ENCODE measurements around the gene SPON1.
"Not testable (repeated sequence)": the region's sequence is repeated elsewhere in the genome, so short reads cannot be mapped to it uniquely, and the experiment has no call there.

The SPON1 gene

GRCh38 chr11:14041565-14041964 lies 79.0 kb downstream of the SPON1 start:
- no peak for DNase-seq

DNA sequence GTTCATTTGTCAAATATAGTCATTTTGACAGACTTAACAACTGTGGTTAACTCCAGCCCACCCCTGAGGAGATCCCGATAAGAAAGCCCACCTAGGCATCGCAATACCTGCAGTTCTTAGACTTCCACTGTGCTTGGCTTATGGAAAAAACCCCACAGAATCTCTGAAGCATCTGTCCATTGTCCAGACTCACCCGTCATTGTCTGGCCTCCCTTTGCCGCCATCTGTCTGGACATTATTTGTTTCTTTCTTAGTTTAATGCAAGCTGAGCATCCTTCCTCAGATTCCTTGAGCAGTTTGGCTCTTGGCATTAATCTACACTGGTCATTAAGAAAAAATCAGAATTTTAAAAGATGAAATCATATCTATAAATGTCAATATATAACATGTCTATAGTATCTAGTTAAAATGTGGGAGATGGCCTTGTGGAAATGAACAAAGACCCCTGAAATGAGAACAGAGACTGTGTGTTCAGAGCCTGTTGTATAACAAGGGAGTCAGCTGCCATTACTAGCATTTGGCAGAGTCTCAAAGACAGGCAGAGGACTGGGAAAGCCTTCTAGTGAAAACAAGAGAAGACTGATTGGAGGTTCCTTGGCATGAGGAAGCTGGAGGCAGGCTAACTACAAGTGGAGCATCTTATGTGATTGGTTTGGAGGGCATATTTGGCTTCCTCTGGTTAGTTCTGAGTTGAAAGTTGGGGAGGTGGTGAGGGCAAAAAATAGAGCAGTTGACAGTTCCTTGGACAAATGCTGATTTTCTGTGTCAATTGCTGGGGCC lies 80.4 kb downstream of the SPON1 start:
- DNase-seq, result no peak

GRCh38 chr11:14044916-14045315 lies 82.4 kb downstream of the SPON1 start:
- DNase-seq, result no peak

GRCh38 chr11:14045417-14045816 lies 82.9 kb downstream of the SPON1 start:
- no peak for DNase-seq

GRCh38 chr11:14052198-14052597 lies 89.7 kb downstream of the SPON1 start:
- no peak for DNase-seq

GRCh38 chr11:14054116-14055107 lies 91.9 kb downstream of the SPON1 start:
- DNase-seq, result no peak

DNA sequence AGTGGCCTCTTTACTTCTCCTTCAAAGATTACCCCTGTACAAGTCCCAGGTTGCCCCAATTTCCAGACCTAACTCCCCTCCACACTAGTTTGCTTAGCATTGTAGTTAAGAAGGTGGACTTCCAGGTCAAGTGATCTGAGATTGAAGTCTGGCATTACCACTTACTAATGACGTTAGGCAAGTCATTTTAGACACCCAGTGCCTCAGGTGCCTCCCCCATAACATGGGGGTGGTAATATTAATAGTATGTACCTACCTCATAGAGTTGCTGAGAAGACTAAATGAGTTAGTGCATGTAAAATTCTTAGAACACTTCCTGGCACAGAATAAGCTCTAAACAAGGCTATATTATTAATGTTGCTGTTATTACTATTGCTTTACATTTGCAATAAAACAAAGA lies 93.4 kb downstream of the SPON1 start:
- DNase-seq, result no peak

GRCh38 chr11:14058061-14058460 lies 95.5 kb downstream of the SPON1 start:
- no peak for DNase-seq

GRCh38 chr11:14059491-14059890 lies 97.0 kb downstream of the SPON1 start:
- no peak for DNase-seq

- DNase-seq, result no peak
These were observed 99.2 kb downstream of the SPON1 start for GRCh38 chr11:14061721-14062120.

GRCh38 chr11:14065141-14065540 lies 102.6 kb downstream of the SPON1 start:
- DNase-seq, result peak in 1 of 5 donors; percentile 7

GRCh38 chr11:14065681-14066080 lies 103.2 kb downstream of the SPON1 start:
- DNase-seq, result no peak

GRCh38 chr11:14067686-14068085 lies 105.2 kb downstream of the SPON1 start:
- DNase-seq, result no peak

GRCh38 chr11:14070896-14071295 lies 108.4 kb downstream of the SPON1 start:
- no peak for DNase-seq

DNA sequence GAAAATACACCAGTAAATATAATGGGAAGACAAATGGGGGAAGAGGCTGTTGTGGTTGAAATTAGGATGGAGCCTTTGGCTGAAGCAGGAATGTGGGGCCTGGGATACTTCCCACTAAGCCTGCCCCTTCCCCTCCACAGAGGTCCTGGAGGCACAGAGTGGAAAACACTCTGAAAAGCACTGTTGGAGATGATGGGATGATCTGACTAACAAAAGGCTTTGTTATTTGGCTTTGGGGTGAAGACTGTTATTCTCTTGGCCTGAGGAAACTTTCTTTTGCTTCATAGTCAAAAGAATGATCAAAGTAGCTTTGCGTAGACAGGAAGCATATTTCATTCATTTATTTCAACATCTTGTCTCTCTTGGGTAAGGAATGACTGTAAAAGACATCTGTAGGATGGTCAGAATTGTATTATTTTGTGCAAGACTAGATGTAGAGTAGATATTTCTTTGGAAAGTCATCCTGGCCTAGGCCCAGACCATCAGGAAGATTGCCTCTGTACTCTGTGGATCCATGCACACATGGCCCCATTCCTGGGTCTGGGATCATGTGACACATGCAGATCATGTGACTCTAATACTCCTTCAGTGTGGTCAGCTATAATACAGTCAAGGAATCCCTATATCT lies 111.4 kb downstream of the SPON1 start:
- DNase-seq, result no peak

- DNase-seq, result peak in 4 of 5 donors; percentile 22 to 71 (median 28)
These were observed 112.9 kb downstream of the SPON1 start for GRCh38 chr11:14075118-14076078.

- DNase-seq, result peak in 1 of 5 donors; percentile 23
These were observed 116.5 kb downstream of the SPON1 start for GRCh38 chr11:14079011-14079410.

DNA sequence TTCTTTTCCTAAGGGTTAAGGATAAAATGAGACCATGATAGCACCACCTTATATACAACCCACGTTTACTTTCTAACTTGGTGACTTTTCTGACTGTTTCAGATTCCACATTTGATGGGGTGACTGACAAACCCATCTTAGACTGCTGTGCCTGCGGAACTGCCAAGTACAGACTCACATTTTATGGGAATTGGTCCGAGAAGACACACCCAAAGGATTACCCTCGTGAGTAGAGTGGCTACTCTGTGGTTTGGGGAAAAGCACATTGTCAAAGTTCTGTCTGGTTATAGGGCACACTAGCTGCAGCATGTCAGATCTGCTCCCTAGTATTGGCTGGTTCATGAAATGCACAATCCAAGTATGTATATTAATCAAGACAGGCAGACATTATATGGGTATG lies 117.3 kb downstream of the SPON1 start:
- no peak for DNase-seq

- DNase-seq, result no peak
These were observed 119.2 kb downstream of the SPON1 start for GRCh38 chr11:14081581-14082231.

GRCh38 chr11:14082338-14082737 lies 119.8 kb downstream of the SPON1 start:
- DNase-seq, result no peak

GRCh38 chr11:14088861-14089260 lies 126.3 kb downstream of the SPON1 start:
- DNase-seq, result not testable (repeated sequence)
